Keratinocyte (primary cell): ENCODE measurements around the gene DDRGK1. TPM values are rescaled to one million over a fixed set of nuclear protein-coding genes. Genes with fewer than 3 reads are reported as not detected.

Source experiments
- DNase-seq: peaks from one replicate; pipeline ENCODE4 v3.0.0-alpha.2; 2011; ENCODE audit warnings: low read depth, missing footprints, low spot score
- FAIRE-seq: peaks from 2 replicates; lab custom pipeline; 2011; peaks lifted over from hg19 to GRCh38; lab: Jason Lieb, UNC
- H2AFZ ChIP-seq: 2 replicates; pipeline ENCODE4 v1.6.0; 2012; ENCODE audit warnings: low read length, control low read depth, inconsistent platforms; ENCODE audit not compliant: control insufficient read depth
- H3K27ac ChIP-seq: 2 replicates; pipeline ENCODE4 v1.5.1; 2011; ENCODE audit warnings: low read length; ENCODE audit not compliant: control insufficient read depth, insufficient read depth
- H3K27me3 ChIP-seq: 3 replicates; pipeline ENCODE4 v1.6.0; 2011; ENCODE audit warnings: low read length; ENCODE audit not compliant: control insufficient read depth, insufficient read depth; ENCODE audit errors: extremely low read depth
- H3K36me3 ChIP-seq, 2 experiments: 2 replicates in 1 of 2; 3 replicates in 1 of 2; pipeline ENCODE4 v1.5.1; 2011; ENCODE audit warnings: low read length in 2 of 2, mild to moderate bottlenecking in 1 of 2; ENCODE audit not compliant: control insufficient read depth in 2 of 2, insufficient read depth in 2 of 2; ENCODE audit errors: extremely low read depth in 1 of 2
- H3K4me1 ChIP-seq: 3 replicates; pipeline ENCODE4 v1.5.1; 2011; ENCODE audit warnings: low read length; ENCODE audit not compliant: control insufficient read depth, insufficient read depth; ENCODE audit errors: extremely low read depth
- H3K4me2 ChIP-seq: 3 replicates; pipeline ENCODE4 v1.6.0; 2011; ENCODE audit warnings: low read depth, low read length; ENCODE audit not compliant: control insufficient read depth, insufficient read depth; ENCODE audit errors: extremely low read depth
- H3K4me3 ChIP-seq, 3 experiments: fragments of 200-600 bp in 1 of 3; sonication (generic) in 1 of 3; 2 replicates in 2 of 3; 3 replicates in 1 of 3; pipeline ENCODE4 v1.5.1; 2011 to 2016; ENCODE audit warnings: low read length in 3 of 3, mild to moderate bottlenecking in 3 of 3, control low read depth in 2 of 3, inconsistent platforms in 1 of 3, low read depth in 1 of 3, mixed read lengths in 1 of 3, mixed run types in 1 of 3, moderate library complexity in 1 of 3; ENCODE audit not compliant: control insufficient read depth in 2 of 3, insufficient read depth in 2 of 3; ENCODE audit errors: extremely low read depth in 1 of 3
- H3K79me2 ChIP-seq: 2 replicates; pipeline ENCODE4 v1.6.0; 2012; ENCODE audit warnings: low read length; ENCODE audit not compliant: control insufficient read depth, insufficient read depth
- H3K9ac ChIP-seq: 3 replicates; pipeline ENCODE4 v1.6.0; 2011; ENCODE audit warnings: low read length; ENCODE audit not compliant: control insufficient read depth, insufficient read depth; ENCODE audit errors: extremely low read depth
- H3K9me1 ChIP-seq: 3 replicates; pipeline ENCODE4 v1.6.0; 2011; ENCODE audit warnings: low read length; ENCODE audit not compliant: control insufficient read depth, insufficient read depth; ENCODE audit errors: extremely low read depth
- H3K9me3 ChIP-seq: 2 replicates; pipeline ENCODE4 v1.5.1; 2012; ENCODE audit warnings: low read depth, low read length; ENCODE audit not compliant: control insufficient read depth
- H4K20me1 ChIP-seq: 3 replicates; pipeline ENCODE4 v1.6.0; 2011; ENCODE audit warnings: low read length; ENCODE audit not compliant: control insufficient read depth, insufficient read depth; ENCODE audit errors: extremely low read depth
- CTCF ChIP-seq, 3 experiments: IDR thresholded peaks in 1 of 3; conservative IDR thresholded peaks in 1 of 3; optimal IDR thresholded peaks in 1 of 3; 2 replicates in 2 of 3; 3 replicates in 1 of 3; pipeline versions ENCODE3 to v1.5.1; 2011; ENCODE audit warnings: low read length in 3 of 3, mild to moderate bottlenecking in 3 of 3, moderate library complexity in 2 of 3, control low read depth in 1 of 3, inconsistent platforms in 1 of 3; ENCODE audit not compliant: insufficient read depth in 2 of 3; ENCODE audit errors: extremely low read depth in 1 of 3
- EZH2 ChIP-seq: IDR thresholded peaks from one replicate; pipeline ENCODE4 v1.6.1; 2012; ENCODE audit warnings: inconsistent platforms, mild to moderate bottlenecking, low read length, moderate library complexity
- dilution Hi-C: fragments of 300-500 bp; cut with MboI; formaldehyde crosslinking; loops from one replicate; pipeline ENCODE4 v1.7.0; 2020; ENCODE audit warnings: low sequenced_read_pairs; ENCODE audit not compliant: extremely low pct_ligation_motif_present
- polyA plus RNA-seq, 5 experiments: library from polyadenylated mRNA; depleted of rRNA in 3 of 5; stranded (reverse) in 3 of 5; stranded (forward) in 1 of 5; unstranded in 1 of 5; fragments of >200 nt; gene quantifications; 1 replicate in 1 of 5; 2 replicates in 3 of 5; 3 replicates in 1 of 5; pipeline versions ENCODE4 v1.2.1 to v1.2.3, GENCODE V29; 2011 to 2012; ENCODE audit warnings: missing spikeins in 2 of 5, low read depth in 1 of 5, low replicate concordance in 1 of 5

DDRGK1 gene
- polyA plus RNA-seq, 1 donor (not counting 4 experiments of a cell fraction or from before 2014, with no cell fraction given): 32.2 TPM

- Histone ChIP-seq H3K9me3 (no peaks in the 10 kb centered on the region), H3K9ac (no peak overlapping the region), H3K4me1 (peaks cover 14% of the 10 kb centered on the region), H3K4me2 (no peak overlapping the region), H3K79me2 (peaks cover 23% of the 10 kb centered on the region), H2AFZ (no peak overlapping the region), H3K36me3 (peaks cover 26 to 41% of the 10 kb centered on the region in 2 experiments), H3K27me3 (no peaks in the 10 kb centered on the region), H4K20me1 (no peaks in the 10 kb centered on the region), H3K27ac (no peak overlapping the region), H3K4me3 (no peak overlapping the region), H3K9me1 (no peaks in the 10 kb centered on the region)
- FAIRE-seq: no peak
- no peak for DNase-seq
- TF ChIP-seq EZH2: no peak
- no peak for TF ChIP-seq CTCF (optimal IDR thresholded peaks at IDR 0.05 in 1 of 3, IDR thresholded peaks at IDR 0.05 in 1 of 3, conservative IDR thresholded peaks at IDR 0.05 in 1 of 3; ENCODE audit: extremely low read depth in 1 of 3, insufficient read depth in 2 of 3, low read length in 3 of 3)
- dilution Hi-C loops: no loop called here
Measured at GRCh38 chr20:3199206-3199605, 5.3 kb downstream of the DDRGK1 start.

- Histone ChIP-seq H3K27ac (no peak overlapping the region), H4K20me1 (no peaks in the 10 kb centered on the region), H3K79me2 (peaks cover 2% of the 10 kb centered on the region), H3K9me3 (no peaks in the 10 kb centered on the region), H3K4me2 (no peak overlapping the region), H3K27me3 (no peaks in the 10 kb centered on the region), H3K4me1 (no peaks in the 10 kb centered on the region), H3K4me3 (no peak overlapping the region), H3K9me1 (no peaks in the 10 kb centered on the region), H2AFZ (no peak overlapping the region), H3K36me3 (peaks cover 44 to 50% of the 10 kb centered on the region in 2 experiments), H3K9ac (no peak overlapping the region)
- no peak for FAIRE-seq
- dilution Hi-C loops: no loop called here
- TF ChIP-seq EZH2 (no peak), CTCF (optimal IDR thresholded peaks at IDR 0.05 in 1 of 3, IDR thresholded peaks at IDR 0.05 in 1 of 3, conservative IDR thresholded peaks at IDR 0.05 in 1 of 3; ENCODE audit: extremely low read depth in 1 of 3, insufficient read depth in 2 of 3, low read length in 3 of 3) (no peak)
- DNase-seq: no peak
Measured at GRCh38 chr20:3195590-3196237, 8.8 kb downstream of the DDRGK1 start.
